H1 (cell line): ENCODE data around the gene BACE2. TPM values are rescaled to one million over a fixed set of nuclear protein-coding genes. Genes with fewer than 3 reads are reported as not detected.

Experiments used
- CTCF ChIA-PET: fragments of 300-600 bp; sonication (Branson Sonifier 250); formaldehyde crosslinking; loops from one replicate; lab custom pipeline; 2021; ENCODE audit not compliant: partially characterized antibody; lab: Charles Lee
- POLR2A ChIA-PET: fragments of 300-600 bp; sonication (Branson Sonifier 250); formaldehyde crosslinking; loops from one replicate; lab custom pipeline; 2021; ENCODE audit warnings: inconsistent platforms; ENCODE audit not compliant: partially characterized antibody; lab: Charles Lee
- DNase-seq, 2 experiments: peaks; one replicate each; pipeline versions ENCODE4 v3.0.0 to v3.0.0-alpha.2; 2010 to 2022; ENCODE audit warnings: low spot score in 2 of 2, low read depth in 1 of 2, mixed read lengths in 1 of 2
- FAIRE-seq: peaks from 2 replicates; lab custom pipeline; 2011; peaks lifted over from hg19 to GRCh38; lab: Jason Lieb, UNC
- H2AFZ ChIP-seq: 2 replicates; pipeline ENCODE4 v1.8.1; 2012; ENCODE audit warnings: low read length, inconsistent platforms
- H2AK5ac ChIP-seq: 2 replicates; pipeline ENCODE4 v1.6.1; 2013; ENCODE audit warnings: low read depth, low read length
- H2BK120ac ChIP-seq: replicated peaks from 2 replicates; pipeline ENCODE3; 2013; ENCODE audit warnings: low read depth, low read length, inconsistent platforms
- H2BK12ac ChIP-seq: 2 replicates; pipeline ENCODE4 v1.6.1; 2013; ENCODE audit warnings: low read depth, low read length
- H2BK15ac ChIP-seq: 2 replicates; pipeline ENCODE4 v1.6.1; 2013; ENCODE audit warnings: low read length
- H2BK20ac ChIP-seq: 2 replicates; pipeline ENCODE4 v1.6.1; 2013; ENCODE audit warnings: low read length
- H2BK5ac ChIP-seq: 2 replicates; pipeline ENCODE4 v1.6.1; 2013; ENCODE audit warnings: low read depth, low read length
- H3K14ac ChIP-seq: 2 replicates; pipeline ENCODE4 v1.6.1; 2013; ENCODE audit warnings: inconsistent platforms; ENCODE audit not compliant: insufficient read length
- H3K18ac ChIP-seq: 2 replicates; pipeline ENCODE4 v1.6.1; 2013; ENCODE audit warnings: low read length; ENCODE audit errors: extremely low read depth
- H3K23ac ChIP-seq: 2 replicates; pipeline ENCODE4 v1.6.1; 2013; ENCODE audit warnings: inconsistent platforms; ENCODE audit not compliant: insufficient read length
- H3K23me2 ChIP-seq: 2 replicates; pipeline ENCODE4 v1.6.1; 2013; ENCODE audit warnings: low read depth, low read length
- H3K27ac ChIP-seq: 2 replicates; pipeline ENCODE4 v1.6.1; 2011; ENCODE audit warnings: low read depth, low read length, inconsistent platforms
- H3K27me3 ChIP-seq, 4 experiments: replicated peaks in 1 of 4; 1 replicate in 1 of 4; 2 replicates in 3 of 4; pipeline versions ENCODE4 v1.6.1 to v1.8.1; 2011 to 2013; ENCODE audit warnings: low read length in 3 of 4, mild to moderate bottlenecking in 3 of 4, inconsistent platforms in 2 of 4, mixed read lengths in 2 of 4, moderate library complexity in 1 of 4; ENCODE audit not compliant: control insufficient read depth in 3 of 4, insufficient read depth in 3 of 4; ENCODE audit errors: extremely low read depth in 1 of 4
- H3K36me3 ChIP-seq, 4 experiments: 2 replicates each; pipeline versions ENCODE4 v1.6.1 to v1.8.1; 2011 to 2013; ENCODE audit warnings: mild to moderate bottlenecking in 4 of 4, low read length in 3 of 4, moderate library complexity in 2 of 4, control low read depth in 1 of 4, inconsistent platforms in 1 of 4; ENCODE audit not compliant: insufficient read depth in 4 of 4, control insufficient read depth in 2 of 4
- H3K4ac ChIP-seq: replicated peaks from 2 replicates; pipeline ENCODE3; 2013; ENCODE audit warnings: low read length, low read depth, mixed read lengths, inconsistent platforms; ENCODE audit not compliant: insufficient read length
- H3K4me1 ChIP-seq, 4 experiments: replicated peaks in 1 of 4; 1 replicate in 1 of 4; 2 replicates in 3 of 4; pipeline versions ENCODE4 v1.6.1 to v1.8.1; 2011 to 2013; ENCODE audit warnings: low read length in 3 of 4, inconsistent platforms in 2 of 4, mixed read lengths in 1 of 4; ENCODE audit not compliant: insufficient read depth in 4 of 4, control insufficient read depth in 3 of 4
- H3K4me2 ChIP-seq, 2 experiments: 2 replicates each; pipeline versions ENCODE4 v1.6.1 to v1.8.1; 2011 to 2013; ENCODE audit warnings: low read depth in 2 of 2, low read length in 2 of 2, control low read depth in 1 of 2, inconsistent platforms in 1 of 2, mild to moderate bottlenecking in 1 of 2; ENCODE audit not compliant: insufficient read depth in 1 of 2
- H3K4me3 ChIP-seq, 4 experiments: fragments of 200-600, 300-600 bp in 1 of 4; sonication (generic), shearing (Covaris generic), sonication (Bioruptor Twin) in 1 of 4; 2 replicates each; pipeline versions ENCODE4 v1.5.1 to v1.8.1; 2011 to 2016; ENCODE audit warnings: low read length in 4 of 4, low read depth in 3 of 4, control low read depth in 2 of 4, inconsistent platforms in 2 of 4, mild to moderate bottlenecking in 2 of 4, mixed read lengths in 1 of 4, moderate library complexity in 1 of 4; ENCODE audit not compliant: insufficient read depth in 2 of 4; ENCODE audit errors: extremely low read depth in 1 of 4
- H3K56ac ChIP-seq: replicated peaks from 2 replicates; pipeline ENCODE3; 2013; ENCODE audit warnings: low read depth, mild to moderate bottlenecking, mixed read lengths, low read length, inconsistent platforms; ENCODE audit not compliant: insufficient read length
- H3K79me1 ChIP-seq: 2 replicates; pipeline ENCODE4 v1.6.1; 2013; ENCODE audit warnings: low read depth, low read length, control low read depth
- H3K79me2 ChIP-seq, 2 experiments: 2 replicates each; pipeline versions ENCODE4 v1.6.1 to v1.8.1; 2012 to 2013; ENCODE audit warnings: low read length in 2 of 2, mild to moderate bottlenecking in 2 of 2, inconsistent platforms in 1 of 2; ENCODE audit not compliant: insufficient read depth in 2 of 2, control insufficient read depth in 1 of 2
- H3K9ac ChIP-seq, 4 experiments: replicated peaks in 1 of 4; 1 replicate in 1 of 4; 2 replicates in 3 of 4; pipeline versions ENCODE4 v1.6.1 to v1.8.1; 2011 to 2013; ENCODE audit warnings: low read depth in 3 of 4, low read length in 3 of 4, control low read depth in 2 of 4, mild to moderate bottlenecking in 2 of 4, moderate library complexity in 2 of 4, inconsistent platforms in 1 of 4; ENCODE audit errors: extremely low read depth in 1 of 4
- H3K9me3 ChIP-seq, 2 experiments: 2 replicates each; pipeline versions ENCODE4 v1.6.1 to v1.8.1; 2012 to 2013; ENCODE audit warnings: mild to moderate bottlenecking in 2 of 2, moderate library complexity in 2 of 2, control low read depth in 1 of 2, inconsistent platforms in 1 of 2, low read depth in 1 of 2, low read length in 1 of 2, mixed read lengths in 1 of 2; ENCODE audit not compliant: insufficient read depth in 2 of 2
- H4K20me1 ChIP-seq, 2 experiments: replicated peaks in 1 of 2; 2 replicates each; pipeline versions ENCODE3 to v1.8.1; 2011 to 2013; ENCODE audit warnings: inconsistent platforms in 2 of 2, low read length in 2 of 2, mild to moderate bottlenecking in 1 of 2; ENCODE audit not compliant: insufficient read depth in 2 of 2, control insufficient read depth in 1 of 2
- H4K5ac ChIP-seq: 2 replicates; pipeline ENCODE4 v1.6.1; 2013; ENCODE audit warnings: low read length, low read depth, mixed read lengths, inconsistent platforms; ENCODE audit not compliant: insufficient read length
- H4K8ac ChIP-seq: 2 replicates; pipeline ENCODE4 v1.8.0; 2013; ENCODE audit warnings: mild to moderate bottlenecking, moderate library complexity, low read length, inconsistent platforms; ENCODE audit not compliant: insufficient read depth; ENCODE audit errors: extremely low read depth
- H4K91ac ChIP-seq: replicated peaks from 2 replicates; pipeline ENCODE3; 2013; ENCODE audit warnings: low read length, mixed read lengths, inconsistent platforms; ENCODE audit not compliant: insufficient read length
- GTF2F1 ChIP-seq: IDR thresholded peaks from 2 replicates; pipeline ENCODE4 v1.6.1; 2012; ENCODE audit warnings: low read depth, low read length, improper control_type of control experiment, borderline replicate concordance
- TAF7 ChIP-seq: optimal IDR thresholded peaks from 2 replicates; pipeline ENCODE3; 2011; ENCODE audit warnings: low read depth, mild to moderate bottlenecking, inconsistent platforms, low read length, moderate library complexity, borderline replicate concordance
- TCF12 ChIP-seq: IDR thresholded peaks from 2 replicates; pipeline ENCODE4 v1.6.1; 2011; ENCODE audit warnings: low read depth, mild to moderate bottlenecking, low read length
- ZNF274 ChIP-seq: IDR thresholded peaks from 2 replicates; pipeline ENCODE4 v1.7.0; 2012; ENCODE audit warnings: low read length, borderline replicate concordance; ENCODE audit errors: extremely low read depth
- WGBS, 2 experiments: shearing (Covaris generic) in 1 of 2; methylation state at CpG; one replicate each; pipeline versions ENCODE4 v1.1.6 to v1.1.7; 2013 to 2015; ENCODE audit warnings: low lambda C conversion rate in 2 of 2, mixed read lengths in 2 of 2, inconsistent platforms in 1 of 2, low coverage in 1 of 2, missing lambda C conversion rate in 1 of 2; ENCODE audit not compliant: insufficient replicate concordance in 2 of 2, insufficient coverage in 1 of 2, insufficient read length in 1 of 2; ENCODE audit errors: extremely low coverage in 1 of 2, missing lambda C conversion rate in 1 of 2; 5-methylcytosine and 5-hydroxymethylcytosine counted together
- polyA plus RNA-seq, 7 experiments: library from polyadenylated mRNA; depleted of rRNA in 3 of 7; stranded (reverse) in 5 of 7; unstranded in 2 of 7; fragments of >200 nt in 5 of 7; fragments of 200-250 nt in 2 of 7; gene quantifications; 1 replicate in 5 of 7; 2 replicates in 1 of 7; 4 replicates in 1 of 7; pipeline versions ENCODE4 v1.2.1 to v1.2.3, GENCODE V29; 2011 to 2013; ENCODE audit warnings: missing spikeins in 2 of 7, mixed read lengths in 2 of 7
- total RNA-seq: library from RNA; stranded (reverse); fragmentation: NEBNext Ultra II Directional; extraction: Animal tissue kit (Norgen Biotek cat#: 25700); gene quantifications from 2 replicates; pipeline ENCODE4 v1.2.1, GENCODE V29; 2021
- TF ChIP-seq, protein P1 (sequence below): IDR thresholded peaks from 2 replicates; pipeline ENCODE4 v1.6.1; 2012; ENCODE audit warnings: inconsistent platforms

The BACE2 gene
- total and polyA plus RNA-seq, 2 of the 8 experiments (the other 6 are each of a cell fraction or from before 2014, with no cell fraction given) = 8.1 to 10.9 TPM

DNA sequence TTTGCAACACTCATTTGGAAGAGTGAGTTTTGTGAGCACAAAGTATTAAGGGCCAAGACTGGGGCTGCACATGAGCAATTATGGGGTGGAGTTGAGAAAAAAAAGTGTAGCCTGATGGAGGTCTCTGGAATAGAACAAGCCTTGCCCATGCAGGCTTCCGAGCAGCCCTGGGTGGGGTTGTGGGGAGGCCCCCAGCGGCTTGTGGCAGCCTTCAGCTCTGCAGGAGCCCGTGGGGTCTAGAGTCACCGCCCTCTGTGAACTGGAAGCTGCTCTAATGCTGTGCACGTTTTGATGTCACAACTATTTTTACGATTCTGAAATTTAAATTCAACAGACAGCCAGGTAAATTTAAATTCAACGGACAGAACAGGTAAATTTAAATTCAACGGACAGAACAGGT lies 58.9 kb downstream of the BACE2 start:
- Histone ChIP-seq H3K79me2 (no peaks in the 10 kb centered on the region), H3K56ac (no peak overlapping the region), H3K4ac (no peak overlapping the region), H3K18ac (no peak overlapping the region), H3K27me3 (no peaks in the 10 kb centered on the region), H2BK15ac (no peak overlapping the region), H4K8ac (no peak overlapping the region), H3K4me3 (no peak overlapping the region), H4K91ac (no peak overlapping the region), H2AFZ (no peak overlapping the region), H2AK5ac (no peak overlapping the region), H3K14ac (no peak overlapping the region), H3K4me2 (no peak overlapping the region), H3K23me2 (no peaks in the 10 kb centered on the region), H3K9ac (no peak overlapping the region), H3K23ac (no peak overlapping the region), H3K79me1 (no peaks in the 10 kb centered on the region), H3K36me3 (no peaks in the 10 kb centered on the region), H4K5ac (no peak overlapping the region), H2BK12ac (no peak overlapping the region), H2BK5ac (no peak overlapping the region), H2BK120ac (no peak overlapping the region), H4K20me1 (no peaks in the 10 kb centered on the region), H3K4me1 (no peaks in the 10 kb centered on the region), H3K27ac (no peak overlapping the region), H2BK20ac (no peak overlapping the region), H3K9me3 (no peaks in the 10 kb centered on the region)
- POLR2A ChIA-PET = no interaction called here
- TF ChIP-seq ZNF274 (no peak), GTF2F1 (no peak), TCF12 (no peak), TAF7 (no peak)
- TF ChIP-seq, protein P1, sequence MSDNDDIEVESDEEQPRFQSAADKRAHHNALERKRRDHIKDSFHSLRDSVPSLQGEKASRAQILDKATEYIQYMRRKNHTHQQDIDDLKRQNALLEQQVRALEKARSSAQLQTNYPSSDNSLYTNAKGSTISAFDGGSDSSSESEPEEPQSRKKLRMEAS = no peak
- DNase-seq (no peak), FAIRE-seq (no peak)
- WGBS, 2 experiments = 87% methylated on average over 8 of the region's 8 CpGs; no CpG with 5 or more reads in 1 of the 2 experiments
- CTCF ChIA-PET = interaction anchor here (0.6 to 1.5 kb wide), 3 partner anchors 56 to 288 kb away, joined by 3 to 4 read pairs (median 3); no protein-coding TSS in a partner anchor
